SK-N-DZ (cell line): ENCODE measurements around the gene S100A9. TPM values are rescaled to one million over a fixed set of nuclear protein-coding genes. Genes with fewer than 3 reads are reported as not detected.
"Not testable (repeated sequence)": the region's sequence is repeated elsewhere in the genome, so short reads cannot be mapped to it uniquely, and the experiment has no call there.

ENCODE experiments used
- DNase-seq: peaks from one replicate; pipeline ENCODE4 v3.0.0-alpha.2; 2015; ENCODE audit warnings: low spot score
- polyA plus RNA-seq, 2 experiments: library from polyadenylated mRNA; depleted of rRNA; stranded (reverse); fragments of >200 nt; gene quantifications; 2 replicates each; pipeline ENCODE4 v1.2.3, GENCODE V29; 2014

Gene S100A9
- polyA plus RNA-seq (2014; cell fraction: cytosol; rRNA removed) = not detected in 2 replicates
- polyA plus RNA-seq (2014; cell fraction: nucleus; rRNA removed) = not detected in 2 replicates

GRCh38 chr1:153357853-153358690 lies at the start of gene S100A9:
Gene S100A9 (plus strand): TSS chr1:153357854. CDS start chr1:153358284, 430 bp downstream.
- no peak for DNase-seq

GRCh38 chr1:153308540-153308939 lies 49.1 kb upstream of the S100A9 start:
- no peak for DNase-seq

GRCh38 chr1:153309441-153309840 lies 48.2 kb upstream of the S100A9 start:
- no peak for DNase-seq

GRCh38 chr1:153310526-153310925 lies 47.1 kb upstream of the S100A9 start:
- no peak for DNase-seq

GRCh38 chr1:153312570-153313186 lies 45.0 kb upstream of the S100A9 start, which contains the start of gene PGLYRP3:
Gene PGLYRP3 (minus strand): TSS chr1:153312952. CDS start chr1:153310665, 2,287 bp downstream.
- no peak for DNase-seq

GRCh38 chr1:153313288-153313687 lies 44.4 kb upstream of the S100A9 start:
- DNase-seq = no peak

- not testable (repeated sequence) for DNase-seq
These were observed 43.3 kb upstream of the S100A9 start for GRCh38 chr1:153314388-153314787.

GRCh38 chr1:153316013-153316412 lies 41.6 kb upstream of the S100A9 start:
- DNase-seq = not testable (repeated sequence)

GRCh38 chr1:153318145-153318544 lies 39.5 kb upstream of the S100A9 start:
- not testable (repeated sequence) for DNase-seq

GRCh38 chr1:153322568-153322967 lies 35.1 kb upstream of the S100A9 start:
- DNase-seq = no peak

- no peak for DNase-seq
These were observed 32.7 kb upstream of the S100A9 start for GRCh38 chr1:153324912-153325311.

- DNase-seq = no peak
These were observed 23.8 kb upstream of the S100A9 start for GRCh38 chr1:153333902-153334301.

- no peak for DNase-seq
These were observed 21.0 kb upstream of the S100A9 start for GRCh38 chr1:153336650-153337049.

GRCh38 chr1:153337980-153338853 lies 19.4 kb upstream of the S100A9 start:
- no peak for DNase-seq

GRCh38 chr1:153339802-153340201 lies 17.9 kb upstream of the S100A9 start:
- DNase-seq = no peak

GRCh38 chr1:153340356-153340755 lies 17.3 kb upstream of the S100A9 start:
- DNase-seq = no peak

- no peak for DNase-seq
These were observed 16.2 kb upstream of the S100A9 start for GRCh38 chr1:153341431-153341934.

GRCh38 chr1:153342178-153342577 lies 15.5 kb upstream of the S100A9 start:
- no peak for DNase-seq

GRCh38 chr1:153343040-153343681 lies 14.5 kb upstream of the S100A9 start:
- no peak for DNase-seq

GRCh38 chr1:153343811-153344717 lies 13.6 kb upstream of the S100A9 start:
- no peak for DNase-seq
